GM10266 (cell line): ENCODE data around the gene TOB1.

Source experiments
- DNase-seq: peaks from one replicate; pipeline ENCODE4 v3.0.0; 2012; ENCODE audit errors: extremely low spot score
- TF ChIP-seq, protein P1 (sequence below): IDR thresholded peaks from 2 replicates; pipeline ENCODE4 v1.5.1; 2012; ENCODE audit warnings: mild to moderate bottlenecking, low read depth; ENCODE audit not compliant: control insufficient read depth, insufficient read depth; ENCODE audit errors: missing control alignments

The TOB1 gene, protein sequence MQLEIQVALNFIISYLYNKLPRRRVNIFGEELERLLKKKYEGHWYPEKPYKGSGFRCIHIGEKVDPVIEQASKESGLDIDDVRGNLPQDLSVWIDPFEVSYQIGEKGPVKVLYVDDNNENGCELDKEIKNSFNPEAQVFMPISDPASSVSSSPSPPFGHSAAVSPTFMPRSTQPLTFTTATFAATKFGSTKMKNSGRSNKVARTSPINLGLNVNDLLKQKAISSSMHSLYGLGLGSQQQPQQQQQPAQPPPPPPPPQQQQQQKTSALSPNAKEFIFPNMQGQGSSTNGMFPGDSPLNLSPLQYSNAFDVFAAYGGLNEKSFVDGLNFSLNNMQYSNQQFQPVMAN

DNA sequence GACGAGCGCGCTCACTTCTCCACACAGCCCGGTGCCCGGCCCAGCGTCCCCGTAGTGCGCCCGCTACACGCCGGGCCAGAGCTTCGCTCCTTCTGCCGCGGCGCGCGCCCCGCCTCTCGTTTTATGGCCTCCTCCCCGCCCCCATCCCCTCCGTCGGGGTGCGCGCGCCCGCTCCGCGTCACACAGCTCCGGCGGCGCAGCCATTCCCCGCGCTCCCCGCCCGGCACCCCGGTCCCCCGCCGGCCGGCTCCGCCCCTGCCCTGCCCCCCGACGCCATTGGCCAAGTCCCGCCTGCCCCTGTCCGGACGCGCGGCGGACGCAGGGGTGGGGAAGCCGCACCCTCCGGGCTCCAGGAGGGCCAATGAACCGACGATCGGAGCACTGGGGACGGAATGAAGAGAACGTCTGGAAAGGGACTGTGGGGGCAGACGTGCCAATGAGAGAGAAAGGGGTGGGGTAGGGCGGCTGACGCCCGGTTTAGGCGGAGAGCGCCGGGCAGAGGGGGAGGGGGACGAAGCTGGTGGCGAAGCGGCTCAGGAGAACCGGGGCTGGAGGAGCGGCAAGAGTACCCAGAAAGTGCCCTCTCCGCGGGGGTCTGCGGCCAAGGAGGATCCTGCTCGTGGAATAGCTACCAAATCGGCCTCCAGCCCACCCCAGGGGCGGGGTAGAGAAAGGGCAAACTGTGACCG is at the start of gene TOB1:
TOB1 (minus strand) TSS at position 94 of the 689 bp plus-strand sequence. CDS start 2,337 bp downstream, outside the sequence.
- TF ChIP-seq, protein P1, sequence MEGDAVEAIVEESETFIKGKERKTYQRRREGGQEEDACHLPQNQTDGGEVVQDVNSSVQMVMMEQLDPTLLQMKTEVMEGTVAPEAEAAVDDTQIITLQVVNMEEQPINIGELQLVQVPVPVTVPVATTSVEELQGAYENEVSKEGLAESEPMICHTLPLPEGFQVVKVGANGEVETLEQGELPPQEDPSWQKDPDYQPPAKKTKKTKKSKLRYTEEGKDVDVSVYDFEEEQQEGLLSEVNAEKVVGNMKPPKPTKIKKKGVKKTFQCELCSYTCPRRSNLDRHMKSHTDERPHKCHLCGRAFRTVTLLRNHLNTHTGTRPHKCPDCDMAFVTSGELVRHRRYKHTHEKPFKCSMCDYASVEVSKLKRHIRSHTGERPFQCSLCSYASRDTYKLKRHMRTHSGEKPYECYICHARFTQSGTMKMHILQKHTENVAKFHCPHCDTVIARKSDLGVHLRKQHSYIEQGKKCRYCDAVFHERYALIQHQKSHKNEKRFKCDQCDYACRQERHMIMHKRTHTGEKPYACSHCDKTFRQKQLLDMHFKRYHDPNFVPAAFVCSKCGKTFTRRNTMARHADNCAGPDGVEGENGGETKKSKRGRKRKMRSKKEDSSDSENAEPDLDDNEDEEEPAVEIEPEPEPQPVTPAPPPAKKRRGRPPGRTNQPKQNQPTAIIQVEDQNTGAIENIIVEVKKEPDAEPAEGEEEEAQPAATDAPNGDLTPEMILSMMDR, result no peak
- peak; percentile 97 for DNase-seq

DNA sequence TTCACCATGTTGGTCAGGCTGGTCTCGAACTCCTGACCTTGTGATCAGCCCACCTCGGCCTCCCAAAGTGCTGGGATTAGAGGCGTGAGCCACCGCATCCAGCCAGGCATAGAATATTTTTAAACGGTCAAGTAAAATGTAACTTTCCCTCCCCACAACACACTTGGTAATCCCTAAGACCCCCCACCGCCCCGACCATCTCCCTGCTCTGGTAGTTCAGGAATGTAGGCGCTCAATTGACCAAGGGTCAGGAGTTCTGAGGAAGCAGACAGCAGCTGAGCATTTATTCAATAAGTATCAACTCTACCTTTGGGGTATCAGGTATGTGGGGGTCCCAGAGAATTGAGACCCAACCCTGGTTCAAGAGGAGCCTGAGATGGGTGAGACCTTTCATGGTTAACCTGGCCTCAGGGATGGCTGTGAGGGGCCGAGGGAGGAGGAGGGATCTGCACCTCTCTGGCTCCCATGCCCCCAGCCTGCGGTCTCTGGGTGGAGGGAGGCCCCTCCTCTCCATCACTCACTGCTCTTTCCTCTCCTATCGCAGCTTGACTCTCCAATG is 48.4 kb upstream of the TOB1 start:
- TF ChIP-seq, protein P1, result no peak
- DNase-seq, result no peak

DNA sequence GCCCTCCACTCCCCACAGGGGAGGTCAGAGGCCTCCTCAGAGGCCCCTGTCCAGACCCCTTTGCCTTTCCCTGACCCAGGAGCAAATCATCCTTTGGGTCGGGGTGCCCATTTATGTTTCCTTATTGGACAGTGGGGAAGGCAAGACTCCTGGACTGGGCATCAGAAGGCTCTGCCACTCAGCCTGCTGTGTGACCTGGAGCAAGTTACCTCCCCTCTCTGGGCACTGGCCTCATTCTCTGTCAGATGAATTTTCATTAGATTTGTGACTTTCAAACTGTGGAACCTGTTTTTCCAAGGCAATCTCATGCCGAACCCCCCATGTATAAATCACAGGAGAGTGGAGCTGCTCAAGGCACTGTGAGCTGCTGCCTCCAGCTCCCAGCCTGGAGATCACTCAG is 47.0 kb upstream of the TOB1 start:
- DNase-seq, result no peak
- TF ChIP-seq, protein P1, result no peak

DNA sequence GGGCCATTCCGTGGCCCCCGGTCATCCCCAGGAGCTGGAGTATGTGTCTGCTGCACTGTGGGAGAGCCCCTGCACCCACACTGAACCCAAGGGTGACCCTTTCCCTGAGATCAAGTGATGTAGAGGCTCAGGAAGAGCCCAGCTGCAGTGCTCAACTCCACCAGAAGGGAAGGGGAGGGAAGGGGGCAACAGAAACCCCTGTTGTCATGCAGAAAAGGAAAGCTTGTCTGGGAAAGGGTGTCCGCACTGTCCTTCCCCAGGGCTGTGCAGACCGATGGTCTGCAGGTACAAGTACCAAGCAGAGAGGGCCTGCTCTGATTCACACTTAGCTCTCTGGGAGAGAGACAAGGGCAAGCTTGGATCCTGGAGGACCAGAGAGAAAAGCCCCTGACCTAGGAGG is 45.7 kb upstream of the TOB1 start:
- TF ChIP-seq, protein P1, result no peak
- DNase-seq, result no peak

DNA sequence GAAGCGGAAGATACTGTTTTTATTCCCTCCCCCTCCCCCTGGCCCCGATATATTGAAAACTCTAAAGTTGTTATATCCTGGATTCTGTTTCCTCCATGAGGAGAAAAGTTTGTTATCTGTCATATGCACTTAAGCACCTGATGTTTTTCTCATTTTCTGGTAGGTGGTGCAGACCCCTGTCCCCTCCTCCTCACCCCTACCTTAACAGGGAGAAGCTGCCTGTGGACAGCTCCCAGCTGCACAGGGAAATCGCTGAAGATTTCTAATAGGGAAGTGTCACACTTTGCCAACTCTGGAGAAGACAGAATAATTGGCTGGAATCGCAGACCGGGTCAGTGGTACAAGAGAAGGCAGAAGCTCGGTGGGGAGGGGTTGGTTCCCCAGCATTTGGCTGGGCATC is 45.3 kb upstream of the TOB1 start:
- DNase-seq, result no peak
- TF ChIP-seq, protein P1, result no peak

DNA sequence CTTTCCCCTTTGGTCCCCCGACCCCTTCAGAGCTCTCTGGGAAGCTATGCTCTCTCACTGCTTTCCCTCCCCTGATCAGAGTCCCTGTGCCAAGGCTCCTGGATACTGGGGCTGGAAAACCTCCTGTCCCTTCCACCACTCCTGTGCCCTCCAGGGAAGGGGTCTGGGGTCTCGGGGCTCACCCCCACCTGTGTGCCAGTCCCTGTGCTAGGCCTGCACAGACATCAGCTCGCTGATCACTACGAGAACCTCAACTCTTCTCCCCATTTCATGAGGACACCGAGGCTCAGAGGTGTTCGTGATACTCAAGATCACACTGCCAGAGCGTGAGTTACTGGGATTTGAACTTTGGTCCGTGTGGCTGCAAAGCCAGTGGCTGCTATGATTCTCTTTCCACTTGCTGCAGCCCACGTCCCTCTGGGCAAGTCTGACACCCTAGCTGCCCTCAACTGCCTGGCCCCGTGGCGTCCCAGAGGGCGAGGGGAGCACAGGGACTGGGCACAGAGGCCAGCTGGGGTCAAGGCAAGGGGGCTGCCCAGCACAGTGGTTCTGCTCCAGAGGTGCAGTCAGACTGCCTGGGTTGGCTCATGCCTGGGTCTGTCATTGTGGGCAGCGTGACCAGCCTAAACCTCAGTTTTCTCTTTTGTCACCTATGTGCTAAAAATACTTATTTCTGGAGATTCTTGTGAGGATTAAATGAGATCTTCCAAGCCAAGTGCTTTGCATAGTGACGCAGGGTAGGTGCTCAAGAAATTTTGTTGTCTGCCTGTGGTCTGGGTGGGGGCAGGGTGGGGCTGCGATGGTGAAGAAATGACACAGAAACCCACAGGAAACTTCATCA is 43.8 kb upstream of the TOB1 start:
- TF ChIP-seq, protein P1, result no peak
- no peak for DNase-seq
